DND-41 (cell line): ENCODE measurements around the gene CILP.

Experiments
- EZH2 ChIP-seq: IDR thresholded peaks from 3 replicates; pipeline ENCODE4 v1.6.1; 2012; ENCODE audit warnings: borderline replicate concordance, low read depth, mild to moderate bottlenecking, moderate library complexity, low read length, inconsistent platforms; ENCODE audit not compliant: severe bottlenecking
- TF ChIP-seq, protein P1 (sequence below): IDR thresholded peaks from 2 replicates; pipeline ENCODE4 v1.5.1; 2012; ENCODE audit warnings: borderline replicate concordance, low read length, moderate library complexity, mild to moderate bottlenecking; ENCODE audit not compliant: poor library complexity, severe bottlenecking; ENCODE audit errors: extremely low read depth

- TF ChIP-seq, protein P1, sequence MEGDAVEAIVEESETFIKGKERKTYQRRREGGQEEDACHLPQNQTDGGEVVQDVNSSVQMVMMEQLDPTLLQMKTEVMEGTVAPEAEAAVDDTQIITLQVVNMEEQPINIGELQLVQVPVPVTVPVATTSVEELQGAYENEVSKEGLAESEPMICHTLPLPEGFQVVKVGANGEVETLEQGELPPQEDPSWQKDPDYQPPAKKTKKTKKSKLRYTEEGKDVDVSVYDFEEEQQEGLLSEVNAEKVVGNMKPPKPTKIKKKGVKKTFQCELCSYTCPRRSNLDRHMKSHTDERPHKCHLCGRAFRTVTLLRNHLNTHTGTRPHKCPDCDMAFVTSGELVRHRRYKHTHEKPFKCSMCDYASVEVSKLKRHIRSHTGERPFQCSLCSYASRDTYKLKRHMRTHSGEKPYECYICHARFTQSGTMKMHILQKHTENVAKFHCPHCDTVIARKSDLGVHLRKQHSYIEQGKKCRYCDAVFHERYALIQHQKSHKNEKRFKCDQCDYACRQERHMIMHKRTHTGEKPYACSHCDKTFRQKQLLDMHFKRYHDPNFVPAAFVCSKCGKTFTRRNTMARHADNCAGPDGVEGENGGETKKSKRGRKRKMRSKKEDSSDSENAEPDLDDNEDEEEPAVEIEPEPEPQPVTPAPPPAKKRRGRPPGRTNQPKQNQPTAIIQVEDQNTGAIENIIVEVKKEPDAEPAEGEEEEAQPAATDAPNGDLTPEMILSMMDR = no peak
- TF ChIP-seq EZH2 = no peak
Measured at GRCh38 chr15:65192016-65192415, 19.3 kb downstream of the CILP start.
